Measurements from ENCODE around the gene RCVRN.

The RCVRN gene

DNA sequence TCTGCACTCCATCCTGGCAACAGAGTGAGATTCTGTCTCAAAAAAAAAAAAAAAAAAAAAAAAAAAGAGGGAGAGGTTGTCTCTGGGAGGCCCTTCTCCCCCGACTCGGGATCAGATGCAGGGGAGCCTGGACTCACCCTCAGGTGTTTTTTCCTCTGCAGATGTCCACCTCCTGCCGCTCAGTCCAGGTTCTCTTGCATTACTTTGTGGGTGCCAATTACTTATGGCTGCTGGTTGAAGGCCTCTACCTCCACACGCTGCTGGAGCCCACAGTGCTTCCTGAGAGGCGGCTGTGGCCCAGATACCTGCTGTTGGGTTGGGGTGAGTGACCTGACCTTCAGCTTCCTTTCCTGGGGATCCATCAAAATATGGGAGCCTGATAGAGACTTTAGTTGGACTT is 45.3 kb downstream of the RCVRN start:
- FAIRE-seq (no peak), DNase-seq (ENCODE audit: insufficient read length, low spot score) (no peak)

DNA sequence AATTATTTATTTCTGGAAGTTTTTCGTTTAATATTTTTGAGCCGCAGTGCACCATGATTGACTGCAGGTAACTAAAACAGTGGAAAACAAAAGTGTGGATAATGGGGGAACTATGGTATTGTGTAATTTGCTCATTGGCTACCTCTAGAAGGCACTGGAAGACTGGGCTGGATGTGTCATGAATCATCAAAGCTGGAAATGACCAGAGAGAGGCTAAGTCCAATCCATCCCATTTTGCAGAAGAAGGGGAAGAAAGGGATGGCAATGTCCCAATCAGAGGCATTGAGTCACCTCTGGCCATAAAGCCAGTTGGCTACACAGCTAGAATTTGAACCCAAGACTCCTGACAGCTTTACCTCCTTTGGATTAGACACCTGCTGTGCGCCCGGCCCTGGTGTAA is 50.0 kb downstream of the RCVRN start:
- no peak for DNase-seq (ENCODE audit: insufficient read length, low spot score)
- FAIRE-seq = no peak

GRCh38 chr17:9854255-9854654 is 50.8 kb downstream of the RCVRN start:
- DNase-seq (ENCODE audit: insufficient read length, low spot score) (no peak), FAIRE-seq (no peak)

DNA sequence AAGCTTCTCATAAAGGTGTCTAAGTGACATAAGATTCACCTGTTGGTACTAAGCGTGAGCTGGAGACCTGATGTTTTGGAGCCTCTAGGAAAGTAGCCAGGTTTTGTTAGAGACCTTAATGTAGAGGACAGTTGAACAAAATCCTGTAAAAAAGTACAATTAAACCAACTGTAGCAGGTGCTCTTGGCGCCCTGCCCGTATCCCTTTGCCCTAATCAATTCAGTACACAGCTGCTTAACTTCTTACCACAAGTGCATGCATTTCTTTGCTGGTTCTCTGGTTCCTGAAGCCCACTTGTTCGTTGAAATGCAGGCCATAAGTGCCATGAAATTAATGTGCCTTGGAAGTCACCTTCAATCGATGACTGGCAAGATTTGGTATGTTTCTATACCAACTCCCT is 54.9 kb downstream of the RCVRN start:
- DNase-seq (ENCODE audit: insufficient read length, low spot score) = no peak
- FAIRE-seq = no peak
